ENCODE measurements around the gene IPO7. TPM values are rescaled to one million over a fixed set of nuclear protein-coding genes. Genes with fewer than 3 reads are reported as not detected.

The IPO7 gene
- total RNA-seq, 1 experiment from 2014 or later = 205 TPM

DNA sequence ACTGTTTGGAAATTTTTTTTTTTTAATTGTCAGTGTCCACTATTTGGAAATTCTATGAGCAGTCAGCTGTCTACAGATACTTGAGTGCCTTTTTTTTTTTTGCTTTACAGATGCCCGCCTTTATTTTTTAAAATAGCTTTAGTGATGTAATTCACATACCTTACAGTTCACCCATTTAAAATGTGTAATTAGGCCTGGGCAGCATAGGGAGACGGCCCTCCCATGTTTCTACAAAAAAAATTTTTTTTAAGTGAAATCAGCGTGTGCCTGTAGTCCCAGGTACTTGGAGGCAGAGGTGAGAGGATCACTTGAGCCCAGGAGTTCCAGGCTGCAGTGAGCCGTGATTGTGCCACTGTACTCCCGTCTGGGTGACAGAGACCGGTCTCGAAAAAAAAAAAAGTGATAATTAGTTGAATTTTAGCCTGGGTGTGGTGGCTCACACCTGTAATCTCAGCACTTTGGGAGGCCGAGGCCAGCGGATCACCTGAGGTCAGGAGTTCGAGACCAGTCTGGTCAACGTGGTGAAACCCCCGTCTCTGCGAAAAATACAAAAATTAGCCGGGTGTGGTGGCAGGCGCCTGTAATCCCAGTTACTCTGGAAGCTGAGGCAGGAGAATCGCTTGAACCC is 77.8 kb downstream of the IPO7 start:
- no peaks in the 10 kb centered on the region for H3K9me3 Mint-ChIP-seq
- no peak overlapping the region for H4K8ac ChIP-seq (replicated peaks; ENCODE audit: insufficient read length, low read depth, low read length)
- peaks cover 4% of the 10 kb centered on the region; the same call in 1 of the 2 replicates for H3K79me2 ChIP-seq (ENCODE audit: insufficient read depth, low read length)
- H4K20me1 ChIP-seq (ENCODE audit: control insufficient read depth, insufficient read depth, insufficient read length) = no peaks in the 10 kb centered on the region
- peak overlapping the region; percentile 95 to 96 for H3K4me3 Mint-ChIP-seq
- H2BK15ac ChIP-seq (ENCODE audit: low read depth, low read length) = no peak overlapping the region
- no peak overlapping the region for H4K91ac ChIP-seq (ENCODE audit: insufficient read length, low read depth, low read length)
- H3T11ph ChIP-seq (ENCODE audit: low read length) = no peak overlapping the region
- no peak overlapping the region for H2BK20ac ChIP-seq (ENCODE audit: low read depth, low read length, poor library complexity, severe bottlenecking)
- H3K18ac ChIP-seq (ENCODE audit: insufficient read length, low read depth, low read length) = no peak overlapping the region
- no peaks in the 10 kb centered on the region for H3K4me1 ChIP-seq (ENCODE audit: insufficient read depth, low read length)
- no peaks in the 10 kb centered on the region for H3K9me3 ChIP-seq (ENCODE audit: control insufficient read depth, low read depth, low read length)
- no peaks in the 10 kb centered on the region for H3K23me2 ChIP-seq (ENCODE audit: insufficient read length, low read depth, low read length, poor library complexity, severe bottlenecking)
- H3K36me3 Mint-ChIP-seq (ENCODE audit: insufficient read depth in 1 of 3, low read depth in 3 of 3) = peaks cover 3 to 5% (median 5%) of the 10 kb centered on the region in 3 experiments
- no peak overlapping the region for H2BK12ac ChIP-seq (ENCODE audit: insufficient read length, low read depth, low read length)
- no peak overlapping the region for H2BK120ac ChIP-seq (ENCODE audit: low read depth, low read length, poor library complexity, severe bottlenecking)
- no peak overlapping the region for H3K4ac ChIP-seq (ENCODE audit: low read depth, low read length)
- no peak overlapping the region for H3K23ac ChIP-seq (ENCODE audit: insufficient read length, low read depth, low read length)
- TF ChIP-seq, protein P1, sequence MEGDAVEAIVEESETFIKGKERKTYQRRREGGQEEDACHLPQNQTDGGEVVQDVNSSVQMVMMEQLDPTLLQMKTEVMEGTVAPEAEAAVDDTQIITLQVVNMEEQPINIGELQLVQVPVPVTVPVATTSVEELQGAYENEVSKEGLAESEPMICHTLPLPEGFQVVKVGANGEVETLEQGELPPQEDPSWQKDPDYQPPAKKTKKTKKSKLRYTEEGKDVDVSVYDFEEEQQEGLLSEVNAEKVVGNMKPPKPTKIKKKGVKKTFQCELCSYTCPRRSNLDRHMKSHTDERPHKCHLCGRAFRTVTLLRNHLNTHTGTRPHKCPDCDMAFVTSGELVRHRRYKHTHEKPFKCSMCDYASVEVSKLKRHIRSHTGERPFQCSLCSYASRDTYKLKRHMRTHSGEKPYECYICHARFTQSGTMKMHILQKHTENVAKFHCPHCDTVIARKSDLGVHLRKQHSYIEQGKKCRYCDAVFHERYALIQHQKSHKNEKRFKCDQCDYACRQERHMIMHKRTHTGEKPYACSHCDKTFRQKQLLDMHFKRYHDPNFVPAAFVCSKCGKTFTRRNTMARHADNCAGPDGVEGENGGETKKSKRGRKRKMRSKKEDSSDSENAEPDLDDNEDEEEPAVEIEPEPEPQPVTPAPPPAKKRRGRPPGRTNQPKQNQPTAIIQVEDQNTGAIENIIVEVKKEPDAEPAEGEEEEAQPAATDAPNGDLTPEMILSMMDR (conservative IDR thresholded peaks at IDR 0.05) = no peak
- peak overlapping the region; percentile 82 for H3K9ac ChIP-seq (ENCODE audit: extremely low read depth, insufficient read length, low read length)
- H3K4me2 ChIP-seq (ENCODE audit: insufficient read depth, insufficient read length, low read length) = peak overlapping the region; percentile 93
- no peak for DNase-seq
- no peak overlapping the region for H2BK5ac ChIP-seq (ENCODE audit: insufficient read length, low read length)
- no peaks in the 10 kb centered on the region for H3K27me3 ChIP-seq (ENCODE audit: insufficient read depth, low read length)
- H3K56ac ChIP-seq (ENCODE audit: insufficient read length, low read depth, low read length) = no peak overlapping the region
- WGBS (ENCODE audit: extremely low coverage, insufficient read length, low lambda C conversion rate) = no CpG with 5 or more reads among the region's 16 CpGs
- no peak overlapping the region for H2AK5ac ChIP-seq (ENCODE audit: insufficient read length, low read length)
- H4K5ac ChIP-seq (ENCODE audit: insufficient read length, low read depth, low read length) = no peak overlapping the region
- H3K14ac ChIP-seq (ENCODE audit: insufficient read depth, low read length) = no peak overlapping the region
- peak overlapping the region; percentile 58 to 93 (median 71) for H3K27ac Mint-ChIP-seq
- H3K27ac ChIP-seq (ENCODE audit: insufficient read length, low read depth, low read length) = no peak overlapping the region
- no peak overlapping the region for H2AFZ ChIP-seq (ENCODE audit: low read length)
- H3K27me3 Mint-ChIP-seq (ENCODE audit: low read depth) = no peaks in the 10 kb centered on the region
- peaks cover 13 to 14% of the 10 kb centered on the region in 2 experiments for H3K4me1 Mint-ChIP-seq
- peaks cover 4% of the 10 kb centered on the region for H3K79me1 ChIP-seq (ENCODE audit: insufficient read depth, low read depth, low read length, poor library complexity, severe bottlenecking)
